GM21723 (cell line): Measurements from ENCODE around the gene REPS2.

Experiments used
- ATAC-seq: cut with Tn5 transposase; IDR thresholded peaks from one replicate; pipeline ENCODE4 v1.9.1; 2021; ENCODE audit warnings: mild to moderate bottlenecking, moderate library complexity; ENCODE audit not compliant: unreplicated experiment

Gene REPS2

GRCh38 chrX:17031827-17032226 lies 85.4 kb downstream of the REPS2 start:
- no peak for ATAC-seq

GRCh38 chrX:17032351-17032750 lies 85.9 kb downstream of the REPS2 start:
- ATAC-seq, result no peak

DNA sequence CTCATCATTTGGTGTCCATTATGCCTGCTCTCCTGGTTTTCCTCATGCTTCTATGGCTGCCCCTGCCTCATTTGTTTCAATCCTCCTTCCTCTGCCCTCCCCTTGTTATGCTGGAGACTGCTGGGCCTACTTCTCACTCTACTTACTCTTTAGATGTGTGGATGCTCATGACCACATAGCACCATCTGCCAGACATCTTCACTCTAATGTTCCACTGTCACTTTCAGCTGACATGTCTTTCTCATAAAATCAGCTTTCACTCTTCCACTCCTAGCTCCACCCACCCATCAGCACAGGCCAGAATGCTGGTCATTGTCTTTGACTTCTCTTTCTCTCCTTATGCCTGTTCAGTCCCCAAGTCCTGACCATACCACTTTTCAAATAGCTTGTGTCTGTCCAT lies 86.8 kb downstream of the REPS2 start:
- ATAC-seq, result no peak

- no peak for ATAC-seq
Measured at GRCh38 chrX:17035111-17035510, 88.7 kb downstream of the REPS2 start.

GRCh38 chrX:17036171-17036961 lies 89.9 kb downstream of the REPS2 start:
- no peak for ATAC-seq

GRCh38 chrX:17038277-17038676 lies 91.8 kb downstream of the REPS2 start:
- no peak for ATAC-seq

- ATAC-seq, result no peak
Measured at GRCh38 chrX:17038681-17039161, 92.3 kb downstream of the REPS2 start.

- no peak for ATAC-seq
Measured at GRCh38 chrX:17039826-17040225, 93.4 kb downstream of the REPS2 start.

- no peak for ATAC-seq
Measured at GRCh38 chrX:17040711-17041110, 94.3 kb downstream of the REPS2 start.

DNA sequence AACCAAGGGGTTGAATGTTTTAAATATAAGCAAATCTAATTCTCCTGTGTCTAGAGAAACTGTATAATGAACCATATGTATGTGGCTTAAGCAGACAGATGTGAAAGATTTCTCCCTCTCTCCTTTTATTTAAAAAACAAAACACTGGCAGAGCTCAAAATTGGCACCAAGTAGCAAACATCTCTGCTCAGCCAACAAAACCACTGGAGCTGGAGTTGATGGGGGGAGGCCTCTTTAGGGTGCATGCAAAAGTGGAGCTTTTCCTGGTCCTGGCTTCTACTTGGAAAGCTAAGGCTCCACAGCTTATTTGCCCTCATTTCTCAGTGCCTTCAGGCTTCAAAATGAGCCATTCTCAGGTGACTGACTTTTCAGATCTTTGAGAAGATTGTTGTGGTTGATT lies 95.6 kb downstream of the REPS2 start:
- ATAC-seq, result no peak

DNA sequence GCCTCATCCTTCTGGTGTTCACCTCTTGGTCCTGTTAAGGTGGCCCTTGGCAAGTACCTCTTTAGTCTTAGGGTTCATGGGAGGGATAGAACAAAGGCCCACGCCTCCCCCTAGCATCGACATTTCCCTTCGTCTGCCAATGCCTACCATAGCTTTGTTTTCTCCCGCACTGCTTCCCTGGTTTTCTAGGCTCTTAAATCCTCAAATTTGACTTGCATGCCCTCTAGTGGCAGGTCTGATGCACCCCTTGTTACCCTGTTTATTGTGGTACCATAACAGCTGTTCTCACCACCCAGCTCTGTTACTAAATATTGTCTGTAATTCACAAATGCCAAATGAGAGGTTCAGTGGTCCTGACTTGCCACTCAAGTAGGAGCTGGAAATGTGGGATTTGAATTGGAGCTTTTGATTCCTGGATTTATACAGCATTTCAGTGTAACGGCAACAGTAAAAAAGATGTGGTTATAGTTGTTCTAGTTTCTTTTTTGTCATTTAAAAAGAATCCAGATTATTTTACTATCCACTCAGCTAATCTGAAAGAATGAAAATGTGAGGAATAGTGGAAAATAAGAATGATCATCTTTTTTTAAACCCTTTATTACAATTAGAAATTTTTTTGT lies 100.1 kb downstream of the REPS2 start:
- no peak for ATAC-seq

DNA sequence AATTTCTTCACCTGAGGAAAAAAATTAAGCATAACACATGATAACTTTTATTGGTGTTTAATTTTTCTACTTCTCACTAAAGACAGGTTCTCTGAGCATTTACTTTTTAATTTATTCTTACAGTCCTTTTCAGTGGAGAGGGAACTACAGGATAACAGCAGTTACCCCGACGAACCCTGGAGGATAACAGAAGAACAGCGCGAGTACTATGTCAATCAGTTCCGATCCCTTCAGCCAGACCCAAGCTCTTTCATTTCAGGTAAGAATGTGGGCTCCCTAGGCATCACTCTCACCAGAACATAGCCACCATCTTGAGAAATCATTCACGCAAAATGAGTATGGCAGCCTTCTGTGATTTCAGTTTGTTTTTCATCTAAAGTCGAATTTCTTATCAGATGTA lies 100.8 kb downstream of the REPS2 start:
- ATAC-seq, result no peak

DNA sequence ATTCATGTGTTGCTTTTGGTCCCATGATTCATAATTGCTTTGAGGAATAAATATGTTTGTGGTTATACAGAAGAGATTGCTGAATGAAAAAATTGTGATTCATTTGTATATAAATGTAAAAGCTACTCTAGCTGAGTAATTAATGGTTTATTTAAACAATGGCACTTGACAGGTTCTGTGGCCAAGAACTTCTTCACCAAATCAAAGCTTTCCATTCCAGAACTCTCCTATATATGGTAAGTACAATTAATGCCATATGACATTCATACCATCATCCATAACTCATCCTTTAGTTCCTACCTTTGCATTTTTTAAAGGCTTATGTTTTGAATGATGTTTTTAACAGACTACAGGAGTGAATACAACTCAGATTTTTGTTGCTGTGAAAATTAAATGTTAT lies 105.8 kb downstream of the REPS2 start:
- no peak for ATAC-seq

GRCh38 chrX:17052793-17053192 lies 106.3 kb downstream of the REPS2 start:
- ATAC-seq, result no peak

DNA sequence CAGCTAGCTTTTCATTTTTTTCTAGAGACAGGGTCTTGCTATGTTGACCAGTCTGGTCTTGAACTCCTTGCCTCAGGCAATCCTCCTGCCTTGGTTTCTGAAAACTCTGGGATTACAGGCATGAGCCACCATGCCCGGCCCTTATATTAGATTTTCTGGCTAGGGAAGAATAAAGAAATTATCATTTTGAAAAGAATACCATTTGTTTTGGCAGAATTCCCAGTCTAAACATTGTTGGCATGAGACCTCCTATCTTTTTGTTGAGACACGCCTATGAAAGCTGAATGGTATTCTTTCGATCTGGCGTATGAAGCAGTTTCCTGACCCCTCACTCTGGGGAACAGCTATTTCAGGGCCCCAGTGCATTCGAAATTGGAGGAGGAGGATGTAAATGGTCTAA lies 107.0 kb downstream of the REPS2 start:
- no peak for ATAC-seq

DNA sequence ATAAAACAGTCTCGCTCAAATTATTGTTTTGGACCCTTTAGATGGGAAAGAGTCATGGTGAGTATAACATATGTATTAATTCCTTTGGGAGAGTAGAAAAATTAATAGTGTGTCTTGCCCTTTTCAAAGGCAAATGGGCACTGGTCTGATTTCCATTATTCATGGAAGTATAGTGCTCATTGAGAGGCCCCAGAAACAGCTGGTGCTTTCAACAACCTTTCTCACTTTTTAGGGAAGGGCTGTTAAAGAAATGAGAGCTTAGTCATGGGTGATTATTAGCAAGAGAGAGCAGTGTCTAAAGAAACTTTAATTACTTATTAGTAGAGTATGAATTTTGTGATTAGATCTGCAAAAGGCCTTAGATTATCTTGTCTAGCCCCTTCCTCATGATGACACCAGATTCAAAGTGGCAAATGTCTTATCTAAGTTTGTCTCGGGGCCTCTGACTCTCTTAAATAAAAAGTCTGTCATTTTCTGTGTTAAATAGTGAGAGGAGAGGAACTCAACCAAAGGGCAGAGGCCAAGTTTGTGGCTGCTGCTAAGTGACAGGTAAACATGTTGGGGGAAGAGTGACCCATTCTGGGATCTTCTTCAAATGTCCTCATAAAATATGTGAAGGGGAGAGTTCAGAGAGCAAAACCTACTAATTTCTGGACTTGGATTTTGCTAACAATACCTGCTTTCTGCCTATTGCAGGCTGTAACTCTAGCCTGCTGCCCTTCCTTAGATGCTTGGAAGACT lies 110.6 kb downstream of the REPS2 start:
- ATAC-seq, result no peak

DNA sequence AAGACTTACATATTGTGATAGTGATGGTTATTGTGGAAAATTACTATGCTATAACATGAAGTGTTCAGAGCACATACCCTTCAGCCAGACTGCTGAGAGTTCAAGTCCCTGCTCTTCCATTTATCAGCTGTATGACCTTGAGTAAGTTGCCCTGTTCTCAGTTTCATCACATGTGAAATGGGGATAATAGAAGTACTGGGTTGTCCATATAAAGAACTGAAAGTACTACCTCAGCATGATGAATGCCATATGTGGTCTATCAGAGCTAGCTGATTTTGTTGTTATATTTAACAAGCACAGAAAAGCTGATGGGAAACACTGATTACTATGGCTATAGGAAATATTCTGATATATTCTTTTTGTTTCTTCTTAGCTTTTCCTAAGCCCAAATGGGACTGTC lies 115.6 kb downstream of the REPS2 start:
- no peak for ATAC-seq

GRCh38 chrX:17065100-17065499 lies 118.6 kb downstream of the REPS2 start:
- ATAC-seq, result no peak

DNA sequence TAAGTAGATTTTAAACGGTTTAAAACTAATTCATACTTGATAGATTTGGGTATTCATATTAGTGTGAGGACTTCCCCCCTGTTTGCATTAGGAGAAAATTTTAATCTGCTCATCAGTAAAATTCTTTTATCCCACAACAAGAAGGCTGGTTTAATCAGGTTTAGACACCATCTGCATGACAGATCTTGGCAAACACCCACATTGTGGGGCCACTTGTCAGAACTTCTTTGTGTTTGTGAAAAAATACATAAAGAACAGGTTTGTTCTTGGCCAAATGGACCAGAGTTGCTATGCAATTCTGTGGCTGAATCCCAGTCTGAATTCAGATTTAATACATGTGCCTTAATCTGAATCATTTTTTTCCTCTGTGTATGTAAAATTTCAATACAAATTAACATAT lies 121.1 kb downstream of the REPS2 start:
- no peak for ATAC-seq

DNA sequence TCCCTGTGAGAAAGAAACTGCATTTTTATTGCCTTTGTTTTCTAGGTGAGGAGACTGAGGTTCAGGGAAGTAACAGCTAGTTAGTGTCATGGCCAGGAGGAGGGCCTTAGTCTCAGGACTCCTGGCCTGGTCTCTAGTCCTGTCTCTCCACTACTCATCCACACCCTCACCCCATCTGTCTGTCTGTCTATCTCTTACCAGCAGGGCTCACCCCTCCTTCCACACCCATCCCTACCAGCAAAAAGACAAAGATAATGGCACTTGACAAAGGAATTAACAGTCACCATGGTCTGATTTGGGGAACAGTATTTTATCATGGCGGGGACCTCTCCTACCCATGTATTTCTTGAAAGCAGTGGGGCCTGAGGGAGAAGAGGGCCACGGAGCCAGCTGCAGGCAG lies 125.8 kb downstream of the REPS2 start:
- ATAC-seq, result no peak

- ATAC-seq, result no peak
Measured at GRCh38 chrX:17072721-17073230, 126.3 kb downstream of the REPS2 start.

DNA sequence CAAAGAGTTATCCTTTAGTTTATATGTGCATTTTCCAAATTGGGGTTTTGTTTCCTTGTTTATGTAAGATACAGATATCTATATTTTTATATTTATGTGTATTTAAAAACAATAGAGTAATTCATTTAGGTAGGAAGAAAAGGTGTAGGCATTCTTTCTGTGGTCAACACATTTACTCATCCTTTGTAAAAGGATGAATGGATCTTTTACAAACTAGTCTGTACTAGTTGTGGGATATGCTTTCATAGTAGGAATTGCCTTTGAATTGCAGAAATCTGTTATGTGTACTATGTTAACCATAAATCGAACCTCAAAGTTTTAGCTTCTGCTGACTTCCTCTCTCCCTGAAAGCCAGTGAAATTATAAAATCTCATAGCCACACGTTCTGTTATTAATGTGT lies 128.5 kb downstream of the REPS2 start:
- ATAC-seq, result no peak
